Stimulated activated CD8-positive, alpha-beta memory T cell treated with anti-CD3 and anti-CD28 coated beads, Interleukin-12 subunit alpha, Interleukin-12 subunit beta, amount 100 ng/mL, for 24 hours (primary cell): ENCODE data around the gene REST.
A peak's percentile ranks its signal among the peaks of the same experiment; 100 is the strongest.

ENCODE experiments used
- DNase-seq: peaks from one replicate; pipeline ENCODE4 v3.0.0-alpha.2; 2020; ENCODE audit errors: extremely low read depth

REST gene

GRCh38 chr4:56977321-56978012 is 69.8 kb downstream of the REST start, which contains the start of gene NOA1:
Gene NOA1, minus strand, starts transcription at chr4:56977606. Its CDS starts 21 bp downstream, at chr4:56977585.
- DNase-seq = peak; percentile 87

GRCh38 chr4:56978750-56979303 is 71.1 kb downstream of the REST start, which contains the start of gene POLR2B:
Gene POLR2B, plus strand, starts transcription at chr4:56978896. Its CDS starts 90 bp downstream, at chr4:56978986.
- DNase-seq = peak; percentile 76

GRCh38 chr4:56979421-56980072 is 71.8 kb downstream of the REST start:
- no peak for DNase-seq

- DNase-seq = no peak
Measured at GRCh38 chr4:56981795-56982201, 74.1 kb downstream of the REST start.

GRCh38 chr4:56986192-56986591 is 78.5 kb downstream of the REST start:
- DNase-seq = no peak

- no peak for DNase-seq
Measured at GRCh38 chr4:56986952-56987351, 79.3 kb downstream of the REST start.

GRCh38 chr4:56990109-56990905 is 82.6 kb downstream of the REST start:
- DNase-seq = no peak

GRCh38 chr4:56995525-56995924 is 87.8 kb downstream of the REST start:
- DNase-seq = no peak

- DNase-seq = no peak
Measured at GRCh38 chr4:56999751-57000150, 92.1 kb downstream of the REST start.

- no peak for DNase-seq
Measured at GRCh38 chr4:57013543-57014120, 105.9 kb downstream of the REST start.
